Ureter (tissue), 1 donor: ENCODE results near the gene DISC1. TPM values are rescaled to one million over a fixed set of nuclear protein-coding genes. Genes with fewer than 3 reads are reported as not detected.

Source experiments
- DNase-seq: peaks from one replicate; pipeline ENCODE4 v3.0.0-alpha.2; 2020; ENCODE audit warnings: low spot score
- total RNA-seq: library from RNA; stranded (reverse); gene quantifications from one replicate; pipeline ENCODE4 v1.2.4, GENCODE V29; 2023
- donor health status: DM: yes; HTN: yes; CAD: no.

DISC1 gene
- total RNA-seq, 1 donor from 2014 or later: 9.6 TPM

- no peak for DNase-seq
These were observed 187.4 kb downstream of the DISC1 start for GRCh38 chr1:231814021-231814420.

DNA sequence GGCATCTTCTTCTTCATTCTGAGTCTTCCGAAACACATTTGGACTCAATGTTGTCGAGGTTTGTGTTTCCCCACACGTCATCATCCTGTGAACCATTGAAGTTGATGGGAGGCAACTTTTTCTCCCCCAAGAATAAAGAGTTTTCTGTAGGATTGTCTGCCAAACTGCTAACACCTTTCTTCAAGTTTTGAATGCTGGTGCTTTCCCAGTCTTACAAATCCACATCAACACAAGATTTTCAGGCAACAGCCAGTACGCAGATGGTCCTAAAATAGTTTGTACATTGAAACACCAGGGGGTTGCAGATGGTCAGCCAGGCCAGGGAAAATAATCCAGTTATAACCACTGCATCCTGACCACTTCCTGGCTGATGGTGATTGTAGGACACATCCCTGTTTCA, 187.9 kb downstream of the DISC1 start:
- no peak for DNase-seq

- DNase-seq: no peak
These were observed 191.2 kb downstream of the DISC1 start for GRCh38 chr1:231817801-231818200.

GRCh38 chr1:231818337-231818736, 191.7 kb downstream of the DISC1 start:
- no peak for DNase-seq

- no peak for DNase-seq
These were observed 194.7 kb downstream of the DISC1 start for GRCh38 chr1:231821281-231821680.

DNA sequence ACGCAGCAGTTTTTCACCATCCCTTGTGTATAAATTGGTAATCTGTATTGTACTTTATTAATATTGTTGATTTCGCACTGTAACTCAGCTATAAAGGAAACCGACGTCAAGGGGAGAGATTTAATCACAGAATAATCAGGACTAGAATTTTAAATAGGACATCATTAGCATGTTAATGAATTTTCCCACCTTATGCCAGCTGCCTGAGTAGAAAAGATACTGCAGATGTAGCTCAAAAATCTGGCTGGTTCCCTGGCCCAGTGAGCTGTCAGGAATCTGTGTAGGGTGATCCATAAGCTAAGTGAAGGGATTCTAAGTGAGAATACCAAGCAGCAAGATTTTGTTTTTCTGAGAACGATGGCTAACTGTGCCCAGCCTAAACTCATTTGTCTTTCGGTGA, 195.5 kb downstream of the DISC1 start:
- no peak for DNase-seq

GRCh38 chr1:231826566-231826965, 200.0 kb downstream of the DISC1 start:
- no peak for DNase-seq

DNA sequence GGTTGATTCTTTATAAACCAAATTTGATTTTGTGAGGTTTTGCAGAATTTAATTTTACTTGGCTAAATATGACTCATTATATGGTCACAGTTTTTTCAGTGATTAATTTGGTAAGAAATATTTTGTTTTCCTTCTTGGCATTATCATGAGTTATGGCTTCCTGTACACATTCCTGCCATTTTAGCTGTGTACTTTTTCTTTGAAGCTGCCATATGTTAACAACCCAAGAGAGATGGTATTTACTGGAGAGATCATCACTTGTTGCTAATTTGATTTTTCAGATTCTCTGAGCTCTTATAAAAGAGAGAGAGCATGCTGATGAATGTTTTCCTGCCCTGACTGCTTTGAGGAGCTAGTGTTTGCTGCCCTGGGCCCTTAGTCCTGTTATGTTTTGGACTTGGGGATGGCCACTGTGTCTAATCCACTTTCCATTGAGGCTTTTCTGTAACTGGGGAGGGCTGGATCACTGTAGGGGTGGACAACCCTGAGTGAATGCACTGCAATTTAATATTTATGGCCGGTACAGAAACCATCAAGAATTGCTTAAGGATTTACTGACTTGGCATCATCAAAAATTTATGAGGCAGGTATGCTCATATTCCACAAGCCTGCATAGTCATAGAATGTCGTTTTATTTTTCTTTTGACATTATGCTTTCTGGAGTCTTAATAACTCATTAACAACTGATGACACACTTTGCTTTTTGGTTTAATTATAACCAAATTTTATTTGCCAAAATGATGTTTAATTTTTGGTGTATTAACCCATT, 200.9 kb downstream of the DISC1 start:
- no peak for DNase-seq

DNA sequence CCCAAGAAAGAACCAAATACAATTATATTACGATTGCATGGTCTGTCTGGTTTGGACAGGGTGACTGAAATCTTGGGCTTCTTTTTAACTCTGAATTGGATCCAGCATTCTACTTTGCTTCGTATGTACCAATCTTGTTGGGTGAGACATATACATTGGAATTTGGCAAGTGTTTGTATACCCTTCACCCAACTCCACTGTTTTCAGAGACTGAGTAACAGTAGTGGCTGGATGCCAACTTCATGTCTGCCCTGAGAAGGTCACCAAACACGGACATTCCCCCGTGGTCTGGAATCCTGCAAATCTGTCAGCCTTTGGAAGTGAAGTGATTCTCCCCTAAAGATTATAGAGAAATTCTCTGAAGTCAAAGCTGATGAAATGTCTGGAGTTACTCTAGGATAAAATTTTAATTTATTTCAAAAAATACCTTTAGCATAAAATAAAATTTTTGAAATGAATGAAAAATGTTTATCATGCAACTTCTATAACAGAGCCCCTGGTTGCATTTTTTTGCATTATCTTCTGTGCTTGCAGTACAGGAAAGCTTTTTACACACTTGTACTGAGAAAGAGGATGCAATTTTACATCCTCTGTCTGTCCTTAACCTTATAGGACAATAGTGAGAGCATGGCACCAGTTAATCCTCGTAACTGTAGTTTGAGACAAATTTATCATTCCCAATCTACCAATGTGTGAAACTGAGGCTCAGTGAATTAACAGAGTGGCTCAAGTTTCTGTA, 201.8 kb downstream of the DISC1 start:
- DNase-seq: no peak

DNA sequence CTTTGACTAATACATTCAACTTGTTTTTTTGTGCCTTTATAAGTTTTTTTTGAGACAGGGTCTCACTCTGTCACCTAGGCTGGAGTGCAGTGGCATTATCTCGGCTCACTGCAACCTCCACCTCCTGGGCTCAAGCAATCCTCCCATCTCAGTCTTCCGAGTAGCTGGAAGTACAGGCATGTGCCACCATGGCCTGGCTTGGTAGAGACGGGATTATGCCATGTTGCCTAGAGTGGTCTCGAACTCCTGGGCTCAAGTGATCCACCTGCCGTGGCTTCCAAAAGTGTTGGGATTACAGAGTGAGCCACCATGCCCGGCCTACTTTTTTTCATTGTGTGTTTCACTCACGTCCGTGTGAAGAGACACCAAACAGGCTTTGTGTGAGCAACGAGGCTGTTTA, 202.7 kb downstream of the DISC1 start:
- DNase-seq: no peak

GRCh38 chr1:231836227-231836893, 209.8 kb downstream of the DISC1 start:
- no peak for DNase-seq

- no peak for DNase-seq
These were observed 211.9 kb downstream of the DISC1 start for GRCh38 chr1:231838521-231838920.

- no peak for DNase-seq
These were observed 213.4 kb downstream of the DISC1 start for GRCh38 chr1:231839999-231840398.

DNA sequence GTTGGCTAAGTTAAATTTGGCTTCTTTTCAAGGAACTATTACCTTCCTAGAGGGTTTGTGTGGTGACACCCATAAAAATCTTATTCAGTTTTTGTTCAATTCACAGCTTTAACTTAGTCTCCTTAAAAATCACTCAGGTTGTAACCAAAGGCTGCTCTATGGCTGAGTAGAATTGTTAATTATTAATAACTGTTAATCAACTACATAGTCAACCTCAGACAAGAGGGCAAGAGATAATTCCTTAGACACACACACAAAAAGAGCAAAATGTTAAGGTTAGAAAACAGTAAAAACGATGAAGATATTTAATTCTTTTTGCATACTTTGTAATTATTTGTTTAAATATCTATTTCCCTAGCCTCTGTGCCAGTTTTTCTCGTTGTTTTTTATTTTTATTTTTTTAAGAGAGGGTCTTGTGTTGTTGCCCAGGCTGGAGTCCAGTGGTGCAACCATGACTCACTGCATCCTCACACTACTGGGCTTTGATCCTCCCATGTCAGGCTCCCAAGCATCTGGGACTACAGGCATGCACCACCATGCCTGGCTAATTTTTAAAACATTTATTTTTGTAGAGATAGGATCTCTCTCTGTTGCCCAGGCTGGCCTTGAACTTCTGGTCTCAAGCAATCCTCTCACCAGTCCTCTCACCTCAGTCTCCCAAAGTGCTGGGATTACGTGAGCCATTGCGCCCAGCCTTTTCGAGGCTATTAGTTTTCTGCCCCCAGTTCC, 215.2 kb downstream of the DISC1 start:
- no peak for DNase-seq

- no peak for DNase-seq
These were observed 215.9 kb downstream of the DISC1 start for GRCh38 chr1:231842441-231842840.

DNA sequence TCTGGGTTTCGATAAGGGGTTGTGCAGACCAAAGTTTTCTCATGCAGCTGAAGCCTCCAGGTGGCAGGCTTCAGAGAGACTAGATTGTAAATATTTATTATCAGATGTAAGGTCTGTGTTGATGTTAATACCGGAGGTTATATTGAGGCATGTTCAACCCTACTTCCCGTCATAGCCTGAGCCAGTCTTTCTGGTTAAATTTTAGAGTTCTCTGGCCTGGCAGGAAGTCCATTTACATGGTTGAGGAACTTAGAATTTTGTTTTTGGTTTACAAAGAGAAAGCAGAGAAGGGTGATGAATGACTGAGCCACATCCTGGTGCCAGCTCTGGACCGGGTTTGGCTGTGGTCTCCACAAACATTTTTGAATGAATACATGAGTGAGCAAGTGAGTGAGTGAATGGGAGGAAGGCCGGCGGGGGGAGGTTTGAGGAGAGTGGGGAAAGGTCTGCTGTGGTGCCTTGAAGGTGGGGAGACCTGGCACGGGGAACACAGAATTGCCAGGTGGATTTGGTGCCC, 218.5 kb downstream of the DISC1 start:
- DNase-seq: no peak

DNA sequence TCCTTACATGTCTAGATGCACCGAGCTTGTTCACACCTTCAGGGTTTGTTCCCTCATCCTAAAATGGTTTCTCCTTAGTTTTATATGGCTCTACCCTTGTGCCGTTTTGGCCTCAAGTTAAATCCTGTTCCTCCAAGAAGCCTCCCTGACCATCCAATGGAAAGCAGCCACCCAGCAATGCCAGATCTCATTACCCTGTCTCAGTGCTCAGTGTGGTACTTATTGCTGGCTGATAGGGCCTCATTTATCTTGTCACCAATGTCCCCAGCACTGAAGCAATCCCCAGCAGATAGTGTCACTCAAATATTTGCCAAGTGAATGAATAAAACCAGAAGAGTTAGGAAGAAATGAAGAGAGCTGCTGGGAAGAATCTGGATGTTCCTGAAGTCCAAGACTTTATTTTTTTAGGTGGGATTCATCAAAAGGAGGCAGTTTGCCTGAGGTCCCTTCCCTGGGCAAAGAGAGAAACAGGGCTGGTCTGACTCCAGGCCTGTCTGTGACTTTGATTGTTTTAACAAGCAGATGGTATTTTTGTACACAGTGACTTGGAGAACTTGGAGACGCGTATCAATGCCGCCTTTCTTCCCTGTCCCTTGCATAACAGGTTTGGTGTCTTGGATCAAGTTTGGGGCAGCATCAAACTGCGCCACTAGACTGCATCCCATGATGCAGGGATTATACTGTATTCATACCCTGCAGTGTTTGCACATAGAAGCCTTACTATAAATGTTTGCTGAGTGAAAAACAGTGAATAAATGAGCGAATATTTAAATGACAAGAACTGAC, 221.2 kb downstream of the DISC1 start:
- DNase-seq: no peak

GRCh38 chr1:231849981-231850380, 223.4 kb downstream of the DISC1 start:
- no peak for DNase-seq

- DNase-seq: no peak
These were observed 224.2 kb downstream of the DISC1 start for GRCh38 chr1:231850786-231851185.

- no peak for DNase-seq
These were observed 227.1 kb downstream of the DISC1 start for GRCh38 chr1:231853588-231854207.

DNA sequence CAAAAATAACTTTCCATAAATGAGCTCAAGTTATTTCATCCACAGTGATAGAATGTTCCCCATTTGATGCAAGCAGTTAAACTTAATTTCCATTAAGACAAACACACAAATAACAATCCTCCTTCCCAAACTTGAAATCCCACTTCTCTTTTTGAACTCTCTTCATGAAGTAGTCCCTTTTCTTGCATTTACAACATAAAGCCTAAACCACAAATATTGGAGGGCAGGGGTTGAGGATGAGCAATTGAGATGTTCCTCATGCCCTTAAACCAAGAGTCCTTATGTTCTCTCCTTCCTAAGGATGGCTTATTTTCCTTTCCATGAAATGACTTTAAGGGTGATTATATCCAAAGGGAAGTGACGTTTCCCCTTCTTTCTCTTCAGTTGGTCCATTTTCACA, 228.8 kb downstream of the DISC1 start:
- no peak for DNase-seq
